H1 (cell line): ENCODE data around the gene ETS1. TPM values are rescaled to one million over a fixed set of nuclear protein-coding genes. Genes with fewer than 3 reads are reported as not detected.

Source experiments
- CTBP2 ChIP-seq: IDR thresholded peaks from 2 replicates; pipeline ENCODE4 v1.7.0; 2011; ENCODE audit warnings: borderline replicate concordance, mild to moderate bottlenecking, moderate library complexity, mixed read lengths, low read length; ENCODE audit not compliant: insufficient read depth, insufficient read length
- GTF2F1 ChIP-seq: IDR thresholded peaks from 2 replicates; pipeline ENCODE4 v1.6.1; 2012; ENCODE audit warnings: low read depth, low read length, improper control_type of control experiment, borderline replicate concordance
- HDAC6 ChIP-seq: IDR thresholded peaks from one replicate; pipeline ENCODE4 v1.7.1; 2012; ENCODE audit warnings: low read depth, mild to moderate bottlenecking, inconsistent platforms, low read length, moderate library complexity
- SAP30 ChIP-seq: fragments of 300-600 bp; sonication (generic); IDR thresholded peaks from 2 replicates; pipeline ENCODE4 v1.7.1; 2012; ENCODE audit warnings: low read length, moderate library complexity, mild to moderate bottlenecking, inconsistent platforms; ENCODE audit not compliant: insufficient read depth, insufficient replicate concordance
- SRF ChIP-seq: IDR thresholded peaks from 2 replicates; pipeline ENCODE4 v1.6.1; 2011; ENCODE audit warnings: mild to moderate bottlenecking, low read depth, low read length, moderate library complexity
- TAF7 ChIP-seq: optimal IDR thresholded peaks from 2 replicates; pipeline ENCODE3; 2011; ENCODE audit warnings: low read depth, mild to moderate bottlenecking, inconsistent platforms, low read length, moderate library complexity, borderline replicate concordance
- polyA plus RNA-seq, 7 experiments: library from polyadenylated mRNA; depleted of rRNA in 3 of 7; stranded (reverse) in 5 of 7; unstranded in 2 of 7; fragments of >200 nt in 5 of 7; fragments of 200-250 nt in 2 of 7; gene quantifications; 1 replicate in 5 of 7; 2 replicates in 1 of 7; 4 replicates in 1 of 7; pipeline versions ENCODE4 v1.2.1 to v1.2.3, GENCODE V29; 2011 to 2013; ENCODE audit warnings: missing spikeins in 2 of 7, mixed read lengths in 2 of 7
- total RNA-seq: library from RNA; stranded (reverse); fragmentation: NEBNext Ultra II Directional; extraction: Animal tissue kit (Norgen Biotek cat#: 25700); gene quantifications from 2 replicates; pipeline ENCODE4 v1.2.1, GENCODE V29; 2021
- TF ChIP-seq, protein P1 (sequence below): fragments of 300-600 bp; sonication (generic); IDR thresholded peaks from 2 replicates; pipeline ENCODE4 v1.7.1; 2012; ENCODE audit warnings: low read length, moderate library complexity, mild to moderate bottlenecking, inconsistent platforms; ENCODE audit not compliant: insufficient replicate concordance
- TF ChIP-seq, protein P2 (sequence below): IDR thresholded peaks from 2 replicates; pipeline ENCODE4 v1.6.1; 2011; ENCODE audit warnings: low read length, improper control_type of control experiment

Gene ETS1
- total and polyA plus RNA-seq, 2 of the 8 experiments (the other 6 are each of a cell fraction or from before 2014, with no cell fraction given), result 10.0 to 35.3 TPM

DNA sequence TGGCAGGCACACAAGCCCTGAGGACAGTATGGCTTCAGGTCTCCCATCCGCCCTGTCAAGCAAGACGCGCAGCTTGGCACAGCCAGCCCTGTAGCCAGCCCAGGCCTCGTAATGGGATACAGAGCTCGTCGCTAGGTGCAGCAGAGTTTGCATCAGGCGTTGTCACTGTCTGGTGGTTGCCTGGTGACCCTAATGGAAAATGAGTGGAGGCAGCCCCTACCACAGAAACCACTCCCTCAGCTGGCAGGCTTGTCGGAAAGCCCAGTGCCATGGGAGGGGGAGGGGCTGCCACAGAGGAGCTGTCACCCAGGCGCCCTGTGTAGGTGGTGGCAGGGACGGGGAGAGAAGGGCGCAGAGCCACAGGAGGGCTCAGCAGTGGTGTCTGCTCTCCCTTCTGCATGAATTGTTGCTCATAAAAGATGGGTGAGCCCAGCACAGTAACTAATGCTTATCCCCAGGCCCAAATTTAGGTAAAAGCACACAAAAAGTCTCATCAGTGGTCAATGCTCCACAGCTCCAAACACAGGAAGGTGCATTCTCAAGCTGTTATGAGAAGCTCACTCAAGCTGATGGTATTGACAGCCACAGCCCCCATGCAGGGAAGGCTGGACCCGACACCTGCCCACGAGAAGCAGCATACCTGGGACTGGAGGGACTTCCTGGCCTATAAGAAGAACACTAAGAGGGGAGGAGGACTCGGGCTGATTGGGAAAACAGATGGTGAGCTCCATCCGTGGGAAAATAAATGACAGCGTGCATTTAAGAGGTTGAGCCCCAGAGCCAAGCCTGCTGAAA lies 164.6 kb downstream of the ETS1 start (continued):
- TF ChIP-seq, protein P1, sequence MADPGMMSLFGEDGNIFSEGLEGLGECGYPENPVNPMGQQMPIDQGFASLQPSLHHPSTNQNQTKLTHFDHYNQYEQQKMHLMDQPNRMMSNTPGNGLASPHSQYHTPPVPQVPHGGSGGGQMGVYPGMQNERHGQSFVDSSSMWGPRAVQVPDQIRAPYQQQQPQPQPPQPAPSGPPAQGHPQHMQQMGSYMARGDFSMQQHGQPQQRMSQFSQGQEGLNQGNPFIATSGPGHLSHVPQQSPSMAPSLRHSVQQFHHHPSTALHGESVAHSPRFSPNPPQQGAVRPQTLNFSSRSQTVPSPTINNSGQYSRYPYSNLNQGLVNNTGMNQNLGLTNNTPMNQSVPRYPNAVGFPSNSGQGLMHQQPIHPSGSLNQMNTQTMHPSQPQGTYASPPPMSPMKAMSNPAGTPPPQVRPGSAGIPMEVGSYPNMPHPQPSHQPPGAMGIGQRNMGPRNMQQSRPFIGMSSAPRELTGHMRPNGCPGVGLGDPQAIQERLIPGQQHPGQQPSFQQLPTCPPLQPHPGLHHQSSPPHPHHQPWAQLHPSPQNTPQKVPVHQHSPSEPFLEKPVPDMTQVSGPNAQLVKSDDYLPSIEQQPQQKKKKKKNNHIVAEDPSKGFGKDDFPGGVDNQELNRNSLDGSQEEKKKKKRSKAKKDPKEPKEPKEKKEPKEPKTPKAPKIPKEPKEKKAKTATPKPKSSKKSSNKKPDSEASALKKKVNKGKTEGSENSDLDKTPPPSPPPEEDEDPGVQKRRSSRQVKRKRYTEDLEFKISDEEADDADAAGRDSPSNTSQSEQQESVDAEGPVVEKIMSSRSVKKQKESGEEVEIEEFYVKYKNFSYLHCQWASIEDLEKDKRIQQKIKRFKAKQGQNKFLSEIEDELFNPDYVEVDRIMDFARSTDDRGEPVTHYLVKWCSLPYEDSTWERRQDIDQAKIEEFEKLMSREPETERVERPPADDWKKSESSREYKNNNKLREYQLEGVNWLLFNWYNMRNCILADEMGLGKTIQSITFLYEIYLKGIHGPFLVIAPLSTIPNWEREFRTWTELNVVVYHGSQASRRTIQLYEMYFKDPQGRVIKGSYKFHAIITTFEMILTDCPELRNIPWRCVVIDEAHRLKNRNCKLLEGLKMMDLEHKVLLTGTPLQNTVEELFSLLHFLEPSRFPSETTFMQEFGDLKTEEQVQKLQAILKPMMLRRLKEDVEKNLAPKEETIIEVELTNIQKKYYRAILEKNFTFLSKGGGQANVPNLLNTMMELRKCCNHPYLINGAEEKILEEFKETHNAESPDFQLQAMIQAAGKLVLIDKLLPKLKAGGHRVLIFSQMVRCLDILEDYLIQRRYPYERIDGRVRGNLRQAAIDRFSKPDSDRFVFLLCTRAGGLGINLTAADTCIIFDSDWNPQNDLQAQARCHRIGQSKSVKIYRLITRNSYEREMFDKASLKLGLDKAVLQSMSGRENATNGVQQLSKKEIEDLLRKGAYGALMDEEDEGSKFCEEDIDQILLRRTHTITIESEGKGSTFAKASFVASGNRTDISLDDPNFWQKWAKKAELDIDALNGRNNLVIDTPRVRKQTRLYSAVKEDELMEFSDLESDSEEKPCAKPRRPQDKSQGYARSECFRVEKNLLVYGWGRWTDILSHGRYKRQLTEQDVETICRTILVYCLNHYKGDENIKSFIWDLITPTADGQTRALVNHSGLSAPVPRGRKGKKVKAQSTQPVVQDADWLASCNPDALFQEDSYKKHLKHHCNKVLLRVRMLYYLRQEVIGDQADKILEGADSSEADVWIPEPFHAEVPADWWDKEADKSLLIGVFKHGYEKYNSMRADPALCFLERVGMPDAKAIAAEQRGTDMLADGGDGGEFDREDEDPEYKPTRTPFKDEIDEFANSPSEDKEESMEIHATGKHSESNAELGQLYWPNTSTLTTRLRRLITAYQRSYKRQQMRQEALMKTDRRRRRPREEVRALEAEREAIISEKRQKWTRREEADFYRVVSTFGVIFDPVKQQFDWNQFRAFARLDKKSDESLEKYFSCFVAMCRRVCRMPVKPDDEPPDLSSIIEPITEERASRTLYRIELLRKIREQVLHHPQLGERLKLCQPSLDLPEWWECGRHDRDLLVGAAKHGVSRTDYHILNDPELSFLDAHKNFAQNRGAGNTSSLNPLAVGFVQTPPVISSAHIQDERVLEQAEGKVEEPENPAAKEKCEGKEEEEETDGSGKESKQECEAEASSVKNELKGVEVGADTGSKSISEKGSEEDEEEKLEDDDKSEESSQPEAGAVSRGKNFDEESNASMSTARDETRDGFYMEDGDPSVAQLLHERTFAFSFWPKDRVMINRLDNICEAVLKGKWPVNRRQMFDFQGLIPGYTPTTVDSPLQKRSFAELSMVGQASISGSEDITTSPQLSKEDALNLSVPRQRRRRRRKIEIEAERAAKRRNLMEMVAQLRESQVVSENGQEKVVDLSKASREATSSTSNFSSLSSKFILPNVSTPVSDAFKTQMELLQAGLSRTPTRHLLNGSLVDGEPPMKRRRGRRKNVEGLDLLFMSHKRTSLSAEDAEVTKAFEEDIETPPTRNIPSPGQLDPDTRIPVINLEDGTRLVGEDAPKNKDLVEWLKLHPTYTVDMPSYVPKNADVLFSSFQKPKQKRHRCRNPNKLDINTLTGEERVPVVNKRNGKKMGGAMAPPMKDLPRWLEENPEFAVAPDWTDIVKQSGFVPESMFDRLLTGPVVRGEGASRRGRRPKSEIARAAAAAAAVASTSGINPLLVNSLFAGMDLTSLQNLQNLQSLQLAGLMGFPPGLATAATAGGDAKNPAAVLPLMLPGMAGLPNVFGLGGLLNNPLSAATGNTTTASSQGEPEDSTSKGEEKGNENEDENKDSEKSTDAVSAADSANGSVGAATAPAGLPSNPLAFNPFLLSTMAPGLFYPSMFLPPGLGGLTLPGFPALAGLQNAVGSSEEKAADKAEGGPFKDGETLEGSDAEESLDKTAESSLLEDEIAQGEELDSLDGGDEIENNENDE, result no peak
- TF ChIP-seq HDAC6 (no peak), GTF2F1 (no peak), TAF7 (no peak), SRF (no peak), CTBP2 (no peak), SAP30 (no peak)
- TF ChIP-seq, protein P2, sequence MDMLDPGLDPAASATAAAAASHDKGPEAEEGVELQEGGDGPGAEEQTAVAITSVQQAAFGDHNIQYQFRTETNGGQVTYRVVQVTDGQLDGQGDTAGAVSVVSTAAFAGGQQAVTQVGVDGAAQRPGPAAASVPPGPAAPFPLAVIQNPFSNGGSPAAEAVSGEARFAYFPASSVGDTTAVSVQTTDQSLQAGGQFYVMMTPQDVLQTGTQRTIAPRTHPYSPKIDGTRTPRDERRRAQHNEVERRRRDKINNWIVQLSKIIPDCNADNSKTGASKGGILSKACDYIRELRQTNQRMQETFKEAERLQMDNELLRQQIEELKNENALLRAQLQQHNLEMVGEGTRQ, result no peak
- TF ChIP-seq, all 59 proteins: peak for 0
